Activated naive CD8-positive, alpha-beta T cell treated with anti-CD3 and anti-CD28 coated beads, Interleukin-2, amount 50 U/mL, for 24 hours (primary cell): Measurements from ENCODE around the gene MTFMT.
"Not testable (repeated sequence)": the region's sequence is repeated elsewhere in the genome, so short reads cannot be mapped to it uniquely, and the experiment has no call there.

Source experiments
- ATAC-seq: fragments of 150-1000 bp; cut with Tn5 transposase; one replicate; pipeline ENCODE4 v1.10.0; 2021
- DNase-seq: peaks from one replicate; pipeline ENCODE4 v3.0.0; 2021
- H3K27ac Mint-ChIP-seq: one replicate; pipeline ENCODE4 v1.8.0; 2021; ENCODE audit warnings: mild to moderate bottlenecking, mixed read lengths
- H3K27me3 Mint-ChIP-seq: one replicate; pipeline ENCODE4 v1.8.0; 2021; ENCODE audit warnings: mixed read lengths
- H3K36me3 Mint-ChIP-seq: one replicate; pipeline ENCODE4 v1.8.0; 2021; ENCODE audit warnings: low read depth, mixed read lengths
- H3K4me1 Mint-ChIP-seq: one replicate; pipeline ENCODE4 v1.8.0; 2021; ENCODE audit warnings: mixed read lengths
- H3K4me3 Mint-ChIP-seq: one replicate; pipeline ENCODE4 v1.8.0; 2021; ENCODE audit warnings: mild to moderate bottlenecking, moderate library complexity, mixed read lengths
- H3K9me3 Mint-ChIP-seq: one replicate; pipeline ENCODE4 v1.8.0; 2021; ENCODE audit warnings: mixed read lengths

The MTFMT gene

DNA sequence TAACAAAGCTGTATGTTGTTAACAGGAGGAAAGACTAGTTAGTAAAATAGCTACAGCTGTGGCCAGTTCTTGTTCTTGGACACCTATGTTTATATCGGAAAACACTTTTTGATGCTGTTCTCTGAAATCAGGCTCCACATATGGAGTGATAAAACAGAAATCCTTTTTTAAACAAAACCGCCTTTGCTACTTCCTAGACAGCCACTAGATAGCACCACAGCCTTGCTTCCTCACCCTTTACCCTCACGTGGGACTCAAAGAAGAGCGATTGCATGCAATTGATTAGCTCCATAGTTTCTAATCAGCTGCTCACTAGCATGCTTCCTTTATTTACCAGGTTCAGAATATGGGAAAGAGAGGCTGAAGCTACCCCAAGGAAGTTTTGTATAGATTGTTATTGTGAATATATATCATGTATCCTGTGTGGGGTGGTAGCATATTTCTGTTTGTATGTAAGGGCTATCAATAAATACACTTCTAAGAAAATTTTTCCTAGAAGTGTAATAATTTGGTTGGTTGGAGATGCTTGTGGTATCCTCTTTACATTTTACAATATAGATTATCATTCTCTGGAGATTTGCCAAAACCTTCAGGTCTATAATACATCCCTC, 4.3 kb upstream of the MTFMT start:
- H3K27ac Mint-ChIP-seq: no peak overlapping the region
- H3K4me1 Mint-ChIP-seq: peaks cover 7% of the 10 kb centered on the region
- no peak for DNase-seq
- no peaks in the 10 kb centered on the region for H3K9me3 Mint-ChIP-seq
- no peaks in the 10 kb centered on the region for H3K36me3 Mint-ChIP-seq
- H3K27me3 Mint-ChIP-seq: peaks cover 5% of the 10 kb centered on the region
- ATAC-seq: peak; percentile 31
- H3K4me3 Mint-ChIP-seq: no peak overlapping the region

DNA sequence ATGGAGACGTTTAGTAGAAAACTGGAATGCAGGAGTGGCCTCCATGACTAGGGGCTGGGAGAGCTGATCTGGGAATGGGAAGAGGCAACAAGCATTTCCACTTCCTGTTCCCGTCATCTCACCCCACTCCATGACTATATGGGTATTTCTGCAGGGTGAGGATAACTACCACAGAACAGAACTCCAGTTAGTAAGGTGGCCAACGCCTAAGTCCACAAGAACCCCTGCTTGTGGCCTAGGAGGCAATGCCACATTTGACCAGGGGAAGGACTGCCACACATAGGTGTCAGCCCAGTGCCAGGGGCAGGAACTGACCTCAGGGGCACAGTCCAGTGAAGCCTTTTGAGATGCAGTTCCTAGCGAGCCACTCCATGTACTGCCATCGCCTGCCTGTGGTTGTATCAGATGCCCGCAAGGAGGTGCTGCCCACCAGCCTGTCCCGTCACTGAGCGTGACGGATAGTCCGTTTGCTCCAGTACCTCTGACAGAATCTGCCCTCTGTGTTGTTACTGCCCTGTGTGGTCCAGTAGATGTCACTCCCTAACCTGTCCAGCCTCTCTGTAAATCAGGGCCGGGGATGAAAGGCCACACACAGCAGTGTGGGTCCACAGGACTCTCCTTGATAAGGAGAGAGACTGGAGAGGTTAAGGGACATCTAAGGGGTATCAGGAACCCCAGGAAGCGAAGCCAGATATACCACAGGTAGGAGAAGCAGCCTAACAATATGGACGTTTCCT, 3.5 kb upstream of the MTFMT start:
- H3K27ac Mint-ChIP-seq: no peak overlapping the region
- H3K4me3 Mint-ChIP-seq: no peak overlapping the region
- H3K9me3 Mint-ChIP-seq: no peaks in the 10 kb centered on the region
- no peaks in the 10 kb centered on the region for H3K36me3 Mint-ChIP-seq
- peaks cover 5% of the 10 kb centered on the region for H3K27me3 Mint-ChIP-seq
- peaks cover 13% of the 10 kb centered on the region for H3K4me1 Mint-ChIP-seq
- DNase-seq (peak; percentile 56), ATAC-seq (peak; percentile 72)

DNA sequence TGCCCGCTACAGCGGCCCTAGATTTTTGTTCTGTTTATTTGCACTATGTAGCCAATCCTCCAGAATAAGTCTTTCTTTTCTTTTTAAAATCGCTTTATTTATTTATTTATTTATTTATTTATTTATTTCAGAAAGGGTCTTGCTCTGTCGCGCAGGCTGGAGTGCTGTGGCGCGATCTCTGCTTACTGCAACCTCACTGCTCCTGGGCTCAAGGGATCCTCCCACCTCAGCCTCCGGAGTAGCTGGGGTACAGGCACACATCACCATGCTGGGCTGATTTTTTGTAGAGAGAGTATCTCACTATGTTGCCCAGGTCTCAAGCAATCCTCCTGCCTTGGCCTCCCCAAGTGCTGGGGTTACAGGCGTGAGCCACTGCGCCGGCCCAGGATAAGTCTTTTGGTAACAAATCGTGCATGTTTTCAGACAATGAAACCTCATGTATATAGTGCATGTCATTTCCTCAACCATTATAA, 333 bp upstream of the MTFMT start:
- Mint-ChIP-seq H3K4me1 (peaks cover 22% of the 10 kb centered on the region), H3K36me3 (peaks cover 18% of the 10 kb centered on the region), H3K27ac (no peak overlapping the region), H3K27me3 (peaks cover 5% of the 10 kb centered on the region), H3K9me3 (no peaks in the 10 kb centered on the region), H3K4me3 (peak overlapping the region; percentile 61)
- no peak for DNase-seq
- no peak for ATAC-seq

DNA sequence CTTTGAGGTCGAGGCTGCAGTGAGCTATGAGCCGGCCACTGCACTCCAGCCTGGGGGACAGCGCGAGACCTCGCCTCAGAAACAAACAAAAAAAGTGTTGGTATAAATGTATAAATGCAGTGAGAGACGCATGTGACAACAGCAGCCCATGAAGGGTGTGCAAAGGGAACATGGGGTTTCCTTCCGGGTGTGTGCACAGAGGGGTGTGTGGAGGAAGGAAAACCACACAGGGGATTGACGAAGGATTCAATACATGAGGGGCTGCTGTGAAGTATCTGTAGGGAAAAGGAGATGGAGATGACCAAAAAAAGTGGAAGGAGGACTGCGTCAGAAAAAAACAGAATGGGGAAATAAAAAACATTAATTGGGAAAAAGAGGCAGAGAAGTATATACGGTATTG, 1.1 kb downstream of the MTFMT start:
- DNase-seq (no peak), ATAC-seq (no peak)
- H3K27ac Mint-ChIP-seq: peak overlapping the region; percentile 86
- peaks cover 20% of the 10 kb centered on the region for H3K4me1 Mint-ChIP-seq
- H3K27me3 Mint-ChIP-seq: peaks cover 5% of the 10 kb centered on the region
- H3K4me3 Mint-ChIP-seq: peak overlapping the region; percentile 94
- no peaks in the 10 kb centered on the region for H3K9me3 Mint-ChIP-seq
- H3K36me3 Mint-ChIP-seq: peaks cover 29% of the 10 kb centered on the region

DNA sequence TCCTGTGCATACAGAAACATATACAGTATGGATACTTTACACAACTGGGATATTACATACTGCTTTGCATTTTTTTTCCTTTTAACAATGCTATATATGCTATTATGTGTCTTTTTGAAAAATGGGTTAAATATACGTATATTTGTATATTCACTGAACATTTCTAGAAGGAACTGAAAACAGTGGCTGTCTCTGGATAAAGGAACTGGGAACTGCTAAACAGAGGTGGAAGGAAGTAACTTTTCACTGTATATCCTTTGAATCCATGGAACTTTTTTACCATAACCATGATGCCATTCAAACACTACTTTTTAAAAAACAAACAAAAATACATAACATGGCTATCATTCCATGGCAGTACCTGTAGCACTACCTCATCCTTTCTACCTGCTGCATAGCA, 1.8 kb downstream of the MTFMT start:
- Mint-ChIP-seq H3K36me3 (peaks cover 32% of the 10 kb centered on the region), H3K4me1 (peaks cover 17% of the 10 kb centered on the region), H3K9me3 (no peaks in the 10 kb centered on the region), H3K4me3 (peak overlapping the region; percentile 94), H3K27me3 (peaks cover 5% of the 10 kb centered on the region), H3K27ac (no peak overlapping the region)
- ATAC-seq (no peak), DNase-seq (no peak)

DNA sequence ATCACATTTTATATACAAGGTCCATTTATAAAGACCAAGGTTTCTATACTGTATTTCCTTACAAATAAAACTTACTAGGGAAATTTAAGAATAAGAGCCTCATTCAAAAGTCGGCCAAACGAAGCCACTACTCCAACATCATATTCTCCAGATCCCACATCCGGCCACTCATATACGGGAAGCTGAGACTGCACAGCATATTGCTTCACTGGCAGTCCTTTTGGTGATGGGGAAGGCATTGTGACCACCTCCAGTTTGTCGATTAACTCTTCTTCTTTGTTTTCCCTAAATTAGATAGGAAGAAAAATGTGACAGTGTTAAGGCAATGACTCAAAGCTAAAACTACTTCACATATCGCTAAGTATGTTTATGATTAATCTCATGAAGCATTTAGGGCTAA, 2.7 kb downstream of the MTFMT start:
- DNase-seq (no peak), ATAC-seq (no peak)
- H3K36me3 Mint-ChIP-seq: peaks cover 32% of the 10 kb centered on the region
- no peak overlapping the region for H3K4me3 Mint-ChIP-seq
- H3K27me3 Mint-ChIP-seq: peaks cover 5% of the 10 kb centered on the region
- peaks cover 17% of the 10 kb centered on the region for H3K4me1 Mint-ChIP-seq
- H3K9me3 Mint-ChIP-seq: no peaks in the 10 kb centered on the region
- no peak overlapping the region for H3K27ac Mint-ChIP-seq

DNA sequence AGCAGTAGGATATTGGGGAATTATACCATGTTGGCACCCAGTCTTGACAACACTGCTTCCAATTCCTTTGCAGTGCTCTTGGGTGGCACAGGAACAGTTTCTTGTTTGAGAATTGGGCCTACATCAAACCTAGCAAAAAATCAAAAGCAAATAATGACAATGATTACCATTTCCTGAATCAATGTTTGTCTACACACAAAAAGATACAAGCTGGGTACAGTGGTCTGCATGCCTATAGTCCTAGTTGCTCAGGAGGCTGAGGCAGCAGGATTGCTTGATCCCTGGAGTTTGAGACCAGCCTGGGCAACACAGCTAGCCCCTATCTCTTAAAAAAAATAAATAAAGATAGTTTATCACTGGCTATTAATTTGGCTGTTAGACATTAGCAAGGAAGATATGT, 8.0 kb downstream of the MTFMT start:
- Mint-ChIP-seq H3K9me3 (no peaks in the 10 kb centered on the region), H3K27ac (no peak overlapping the region), H3K4me1 (peaks cover 1% of the 10 kb centered on the region), H3K4me3 (no peak overlapping the region), H3K36me3 (peaks cover 50% of the 10 kb centered on the region), H3K27me3 (no peaks in the 10 kb centered on the region)
- ATAC-seq (no peak), DNase-seq (no peak)

DNA sequence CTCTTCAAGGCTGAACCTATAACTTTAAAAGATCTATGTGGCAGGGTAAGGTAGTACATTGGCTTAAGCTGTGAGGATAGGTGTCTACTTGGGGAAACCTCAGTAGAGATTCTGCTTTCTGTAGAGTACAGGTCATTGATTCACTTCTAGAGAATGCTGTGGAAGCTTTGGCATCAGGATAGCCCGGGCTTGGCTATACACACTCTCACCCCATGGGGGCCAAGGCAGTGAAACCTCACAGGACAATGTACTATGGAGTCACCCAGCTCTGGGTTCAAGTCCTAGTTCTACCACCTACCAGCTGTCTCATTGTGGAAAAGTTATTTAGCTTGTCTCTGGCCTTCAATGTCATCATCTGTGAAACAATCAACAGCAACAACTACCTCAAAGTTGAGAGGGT, 9.0 kb downstream of the MTFMT start:
- ATAC-seq (no peak), DNase-seq (no peak)
- H3K4me3 Mint-ChIP-seq: no peak overlapping the region
- H3K4me1 Mint-ChIP-seq: peaks cover 1% of the 10 kb centered on the region
- H3K27me3 Mint-ChIP-seq: no peaks in the 10 kb centered on the region
- H3K9me3 Mint-ChIP-seq: no peaks in the 10 kb centered on the region
- H3K36me3 Mint-ChIP-seq: peaks cover 45% of the 10 kb centered on the region
- H3K27ac Mint-ChIP-seq: no peak overlapping the region

DNA sequence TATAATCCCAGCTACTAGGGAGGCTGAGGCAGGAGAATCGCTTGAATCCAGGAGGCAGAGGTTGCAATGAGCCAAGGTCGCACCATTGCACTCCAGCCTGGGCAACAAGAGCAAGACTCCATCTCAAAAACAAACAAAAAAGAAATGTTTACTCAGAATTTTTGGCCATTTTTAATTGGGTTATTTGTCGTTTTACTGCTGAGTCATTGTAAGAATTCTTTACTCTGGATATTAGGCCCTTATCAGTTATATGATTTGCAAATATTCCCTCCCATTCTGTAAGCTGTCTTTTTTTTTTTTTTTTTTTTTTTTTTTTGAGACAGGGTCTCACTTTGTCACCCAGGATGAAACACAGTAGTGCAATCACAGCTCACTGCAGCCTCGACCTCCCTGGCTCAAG, 18.2 kb downstream of the MTFMT start:
- H3K36me3 Mint-ChIP-seq: peaks cover 36% of the 10 kb centered on the region
- not testable (repeated sequence) for H3K4me3 Mint-ChIP-seq, H3K27ac Mint-ChIP-seq, H3K4me1 Mint-ChIP-seq, H3K9me3 Mint-ChIP-seq, H3K27me3 Mint-ChIP-seq, DNase-seq, ATAC-seq

DNA sequence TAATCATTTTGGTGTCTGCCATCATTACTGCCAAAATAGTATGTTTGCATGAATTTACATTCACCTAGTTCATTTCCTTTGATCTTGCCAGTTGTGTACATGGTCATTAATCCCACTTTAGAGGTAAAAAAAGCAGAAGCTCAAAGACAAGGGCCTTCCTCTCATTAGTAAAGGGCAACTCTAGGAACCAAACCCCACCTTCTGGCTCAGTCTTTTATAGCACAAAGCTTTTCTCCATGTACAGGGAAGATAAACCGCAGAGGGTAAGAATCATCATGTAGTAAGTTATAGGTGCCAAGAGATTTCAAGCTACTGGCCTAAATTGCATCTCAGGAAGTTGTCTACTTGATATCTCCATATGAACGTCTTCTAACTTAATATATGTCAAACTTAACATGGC, 20.5 kb downstream of the MTFMT start:
- DNase-seq (no peak), ATAC-seq (no peak)
- Mint-ChIP-seq H3K4me1 (no peaks in the 10 kb centered on the region), H3K4me3 (no peak overlapping the region), H3K9me3 (no peaks in the 10 kb centered on the region), H3K27me3 (no peaks in the 10 kb centered on the region), H3K27ac (no peak overlapping the region), H3K36me3 (peaks cover 18% of the 10 kb centered on the region)

DNA sequence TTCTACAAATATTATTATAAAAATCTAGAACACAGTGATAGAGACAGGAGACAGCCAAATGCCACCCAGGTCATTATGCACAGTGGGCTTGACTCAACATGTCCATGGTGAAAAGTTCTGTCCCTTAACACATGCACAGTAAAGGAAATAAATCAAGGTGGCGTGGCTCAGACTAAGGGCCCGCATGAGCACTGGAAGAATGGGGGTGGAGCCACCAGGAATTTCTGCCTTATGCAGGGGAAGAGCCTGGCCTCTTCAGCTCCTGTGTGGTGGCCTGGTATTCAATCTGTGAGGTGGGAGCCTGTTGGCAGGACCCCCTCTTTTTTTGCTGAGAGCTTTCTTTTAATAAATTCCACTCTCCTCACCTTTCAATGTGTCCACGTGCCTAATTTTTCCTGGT, 22.6 kb downstream of the MTFMT start:
- no peak overlapping the region for H3K27ac Mint-ChIP-seq

DNA sequence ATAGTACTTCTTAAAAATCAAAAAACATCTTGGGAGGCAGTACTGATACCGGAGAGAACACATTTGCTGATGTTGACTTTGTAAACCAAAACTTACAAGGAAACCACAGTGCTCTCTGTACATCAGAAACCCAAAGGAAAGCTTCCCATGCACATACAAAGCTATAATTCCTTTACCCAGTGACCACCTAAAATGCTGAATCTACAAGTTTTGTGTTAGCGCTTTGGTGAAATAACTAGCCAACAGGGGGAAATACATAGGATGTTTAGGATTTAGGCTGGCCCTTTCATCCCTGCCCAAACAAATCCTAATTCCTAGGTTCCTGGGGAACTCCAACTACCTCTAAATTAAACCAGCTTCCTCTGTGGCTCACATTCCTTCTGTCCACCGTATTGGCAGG, 24.4 kb downstream of the MTFMT start:
- DNase-seq (no peak), ATAC-seq (no peak)
- no peaks in the 10 kb centered on the region for H3K4me1 Mint-ChIP-seq
- peaks cover 8% of the 10 kb centered on the region for H3K36me3 Mint-ChIP-seq
- no peak overlapping the region for H3K27ac Mint-ChIP-seq
- no peaks in the 10 kb centered on the region for H3K9me3 Mint-ChIP-seq
- H3K27me3 Mint-ChIP-seq: no peaks in the 10 kb centered on the region
- H3K4me3 Mint-ChIP-seq: no peak overlapping the region

More for the DNA sequence above, 22.6 kb downstream of the MTFMT start:
- Mint-ChIP-seq H3K27me3 (no peaks in the 10 kb centered on the region), H3K4me3 (no peak overlapping the region), H3K9me3 (no peaks in the 10 kb centered on the region), H3K4me1 (no peaks in the 10 kb centered on the region), H3K36me3 (peaks cover 8% of the 10 kb centered on the region)
- ATAC-seq (no peak), DNase-seq (no peak)

DNA sequence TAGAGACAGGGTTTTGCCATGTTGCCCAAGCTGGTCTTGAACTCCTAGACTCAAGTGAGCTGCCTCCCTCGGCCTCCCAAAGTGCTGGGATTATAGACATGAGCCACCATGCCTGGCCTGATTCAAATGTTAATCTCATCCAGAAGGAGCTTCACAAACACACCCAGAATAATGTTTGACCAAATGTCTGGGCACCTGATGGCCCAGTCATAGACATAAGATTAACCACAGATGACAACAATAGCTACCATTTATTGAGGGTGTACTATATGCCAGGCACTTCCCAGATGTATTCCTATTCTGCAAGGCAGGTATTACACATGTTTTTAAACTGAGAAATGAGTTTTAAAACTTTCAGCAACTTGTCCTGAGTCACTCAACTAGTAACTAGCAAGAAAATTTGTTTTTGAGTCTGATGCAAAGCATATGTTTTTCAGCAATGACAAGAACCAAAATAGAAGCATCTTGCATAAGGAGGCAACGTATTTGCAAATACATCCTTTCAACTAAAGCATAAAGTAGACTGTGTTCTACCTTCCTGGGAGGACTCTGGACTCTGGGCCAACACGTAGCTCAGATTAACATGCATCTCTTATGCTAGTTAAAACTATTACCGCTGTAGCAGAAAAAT, 31.6 kb downstream of the MTFMT start:
- no peak for DNase-seq
- ATAC-seq: no peak

DNA sequence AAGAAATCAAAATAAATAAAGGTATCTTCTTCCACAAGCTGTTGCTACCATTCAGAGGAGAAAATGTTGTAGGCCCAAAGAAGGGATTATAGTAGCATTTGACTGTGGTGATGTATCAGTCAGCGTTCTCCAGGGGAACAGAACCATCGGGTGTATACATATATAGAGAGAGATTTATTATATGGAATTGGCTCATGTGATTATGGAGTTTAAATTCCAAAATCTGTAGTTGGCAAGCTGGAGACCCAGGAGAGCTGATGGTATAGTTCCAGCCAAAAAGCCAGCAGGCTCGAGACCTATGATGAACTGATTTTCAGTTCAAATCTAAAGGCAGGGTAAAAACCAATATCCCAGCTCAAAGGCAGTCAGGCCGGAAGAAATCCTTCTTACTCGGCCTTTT, 32.4 kb downstream of the MTFMT start:
- no peaks in the 10 kb centered on the region for H3K27me3 Mint-ChIP-seq
- no peaks in the 10 kb centered on the region for H3K9me3 Mint-ChIP-seq
- no peak overlapping the region for H3K27ac Mint-ChIP-seq
- DNase-seq (no peak), ATAC-seq (no peak)
- H3K4me1 Mint-ChIP-seq: peaks cover 5% of the 10 kb centered on the region
- no peaks in the 10 kb centered on the region for H3K36me3 Mint-ChIP-seq
- no peak overlapping the region for H3K4me3 Mint-ChIP-seq

More for the DNA sequence above, 31.6 kb downstream of the MTFMT start:
- H3K27me3 Mint-ChIP-seq: no peaks in the 10 kb centered on the region
- no peaks in the 10 kb centered on the region for H3K9me3 Mint-ChIP-seq
- peaks cover 4% of the 10 kb centered on the region for H3K4me1 Mint-ChIP-seq
- H3K27ac Mint-ChIP-seq: no peak overlapping the region
- H3K4me3 Mint-ChIP-seq: no peak overlapping the region
- H3K36me3 Mint-ChIP-seq: peaks cover 3% of the 10 kb centered on the region

DNA sequence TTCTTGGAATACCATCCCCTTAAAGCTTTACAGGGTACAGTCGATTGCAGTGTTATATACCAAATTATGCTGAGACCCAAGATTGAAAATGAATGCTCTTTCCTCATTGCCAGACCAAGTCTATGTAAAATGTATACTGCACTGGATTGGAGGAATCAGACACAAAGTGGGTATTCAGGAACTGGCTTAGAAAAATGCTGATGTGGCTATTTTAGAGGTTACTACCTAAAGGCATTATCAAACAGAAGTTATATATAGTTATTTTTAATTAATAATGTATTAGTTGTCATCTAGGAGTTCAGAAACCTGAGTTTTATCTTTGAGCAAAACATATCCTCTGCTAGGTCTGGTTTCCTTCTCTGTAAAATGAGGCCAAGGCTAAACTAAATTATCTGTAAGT, 36.1 kb downstream of the MTFMT start:
- Mint-ChIP-seq H3K27me3 (no peaks in the 10 kb centered on the region), H3K4me1 (peaks cover 23% of the 10 kb centered on the region), H3K27ac (no peak overlapping the region), H3K4me3 (no peak overlapping the region), H3K36me3 (no peaks in the 10 kb centered on the region), H3K9me3 (no peaks in the 10 kb centered on the region)
- DNase-seq: no peak
- no peak for ATAC-seq
